ENCODE results near the gene RUSF1. TPM values are rescaled to one million over a fixed set of nuclear protein-coding genes. Genes with fewer than 3 reads are reported as not detected.
"Not testable (repeated sequence)": the region's sequence is repeated elsewhere in the genome, so short reads cannot be mapped to it uniquely, and the experiment has no call there.

RUSF1 gene
- 45.5 and 50.0 TPM in 2 replicates for total RNA-seq (ENCODE audit: low replicate concordance)

DNA sequence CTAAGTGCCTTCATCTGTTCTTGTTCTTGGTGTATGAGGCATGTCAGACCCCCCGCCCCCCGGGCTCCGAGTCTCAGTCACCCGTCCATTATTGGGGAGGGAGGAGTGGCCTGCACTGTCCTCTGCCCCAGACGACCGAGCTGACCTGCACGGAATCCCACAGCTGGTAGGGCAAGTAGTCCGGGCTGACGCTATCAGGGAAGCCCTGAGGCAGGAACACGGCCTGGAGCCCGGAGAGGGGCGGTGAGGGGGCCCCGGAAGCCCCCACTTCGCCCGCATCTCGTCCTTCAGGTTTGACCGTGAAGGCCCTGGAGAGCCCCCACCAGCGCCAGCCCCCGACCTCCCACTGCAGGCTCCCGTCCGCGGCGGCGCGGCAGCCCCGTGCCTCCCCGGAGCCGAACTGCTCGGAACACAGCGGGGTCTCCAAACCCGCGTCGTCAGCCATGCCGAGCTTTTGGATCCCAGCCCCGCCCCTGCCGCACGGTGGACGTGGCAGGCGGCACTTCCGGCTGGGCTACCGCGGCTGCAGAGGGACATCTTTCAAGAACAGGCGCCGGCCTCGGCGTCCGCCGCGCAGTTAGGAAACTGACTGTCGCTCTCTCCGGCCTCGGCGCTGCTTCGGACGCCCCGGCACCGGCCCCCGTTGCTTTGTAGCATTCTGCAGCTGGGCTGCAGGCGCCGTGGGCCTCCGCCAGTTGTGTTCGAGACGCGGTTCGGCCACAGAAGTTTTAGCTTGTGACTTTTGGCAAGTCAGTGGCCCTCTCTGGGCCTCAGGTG lies at the start of gene RUSF1:
RUSF1 (minus strand) TSS at position 463 of the 777 bp plus-strand sequence; CDS start at position 445, 18 bp downstream.
- peak within 1 kb of the TSS; percentile 94 for H3K4me3 ChIP-seq (ENCODE audit: low read depth, low read length)
- DNase-seq (ENCODE audit: low read depth), result peak; percentile 85
- TF ChIP-seq, protein P1, sequence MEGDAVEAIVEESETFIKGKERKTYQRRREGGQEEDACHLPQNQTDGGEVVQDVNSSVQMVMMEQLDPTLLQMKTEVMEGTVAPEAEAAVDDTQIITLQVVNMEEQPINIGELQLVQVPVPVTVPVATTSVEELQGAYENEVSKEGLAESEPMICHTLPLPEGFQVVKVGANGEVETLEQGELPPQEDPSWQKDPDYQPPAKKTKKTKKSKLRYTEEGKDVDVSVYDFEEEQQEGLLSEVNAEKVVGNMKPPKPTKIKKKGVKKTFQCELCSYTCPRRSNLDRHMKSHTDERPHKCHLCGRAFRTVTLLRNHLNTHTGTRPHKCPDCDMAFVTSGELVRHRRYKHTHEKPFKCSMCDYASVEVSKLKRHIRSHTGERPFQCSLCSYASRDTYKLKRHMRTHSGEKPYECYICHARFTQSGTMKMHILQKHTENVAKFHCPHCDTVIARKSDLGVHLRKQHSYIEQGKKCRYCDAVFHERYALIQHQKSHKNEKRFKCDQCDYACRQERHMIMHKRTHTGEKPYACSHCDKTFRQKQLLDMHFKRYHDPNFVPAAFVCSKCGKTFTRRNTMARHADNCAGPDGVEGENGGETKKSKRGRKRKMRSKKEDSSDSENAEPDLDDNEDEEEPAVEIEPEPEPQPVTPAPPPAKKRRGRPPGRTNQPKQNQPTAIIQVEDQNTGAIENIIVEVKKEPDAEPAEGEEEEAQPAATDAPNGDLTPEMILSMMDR (IDR thresholded peaks at IDR 0.05; ENCODE audit: insufficient read depth, low read length), result no peak

GRCh38 chr16:31542763-31543162 lies 34.6 kb upstream of the RUSF1 start:
- TF ChIP-seq, protein P1 (IDR thresholded peaks at IDR 0.05; ENCODE audit: insufficient read depth, low read length), result no peak
- no peak overlapping the region for H3K4me3 ChIP-seq (ENCODE audit: low read depth, low read length)
- no peak for DNase-seq (ENCODE audit: low read depth)

DNA sequence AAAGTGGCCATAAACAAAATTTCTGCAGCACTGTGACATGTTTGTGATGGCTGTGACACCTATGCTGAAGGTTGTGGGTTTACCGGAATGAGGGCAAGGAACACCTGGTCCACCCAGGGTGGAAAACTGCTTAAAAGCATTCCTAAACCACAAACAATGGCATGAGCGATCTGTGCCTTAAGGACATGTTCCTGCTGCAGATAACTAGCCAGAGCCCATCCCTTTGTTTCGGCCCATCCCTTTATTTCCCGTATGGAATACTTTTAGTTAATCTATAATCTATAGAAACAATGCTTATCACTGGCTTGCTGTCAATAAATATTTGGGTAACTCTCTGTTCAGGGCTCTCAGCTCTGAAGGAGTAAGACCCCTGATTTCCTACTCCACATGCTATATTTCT lies 31.6 kb upstream of the RUSF1 start:
- not testable (repeated sequence) for H3K4me3 ChIP-seq (ENCODE audit: low read depth, low read length); DNase-seq (ENCODE audit: low read depth)

DNA sequence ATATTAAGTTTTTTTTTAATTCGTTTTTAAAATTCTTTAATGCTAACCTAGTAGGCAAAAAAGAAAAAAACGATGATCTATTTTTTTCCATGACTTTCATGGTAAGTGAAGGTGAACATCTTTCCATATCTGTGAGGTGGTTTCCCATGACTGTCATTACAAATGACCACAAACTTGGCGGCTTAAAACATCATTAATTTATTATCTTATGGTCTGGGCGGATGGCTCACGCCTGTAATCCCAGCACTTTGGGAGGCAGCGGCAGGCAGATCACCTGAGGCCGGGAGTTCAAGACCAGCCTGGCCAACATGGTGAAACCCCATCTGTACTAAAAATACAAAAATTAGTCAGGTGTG lies 30.0 kb upstream of the RUSF1 start:
- not testable (repeated sequence) for H3K4me3 ChIP-seq (ENCODE audit: low read depth, low read length); DNase-seq (ENCODE audit: low read depth)

DNA sequence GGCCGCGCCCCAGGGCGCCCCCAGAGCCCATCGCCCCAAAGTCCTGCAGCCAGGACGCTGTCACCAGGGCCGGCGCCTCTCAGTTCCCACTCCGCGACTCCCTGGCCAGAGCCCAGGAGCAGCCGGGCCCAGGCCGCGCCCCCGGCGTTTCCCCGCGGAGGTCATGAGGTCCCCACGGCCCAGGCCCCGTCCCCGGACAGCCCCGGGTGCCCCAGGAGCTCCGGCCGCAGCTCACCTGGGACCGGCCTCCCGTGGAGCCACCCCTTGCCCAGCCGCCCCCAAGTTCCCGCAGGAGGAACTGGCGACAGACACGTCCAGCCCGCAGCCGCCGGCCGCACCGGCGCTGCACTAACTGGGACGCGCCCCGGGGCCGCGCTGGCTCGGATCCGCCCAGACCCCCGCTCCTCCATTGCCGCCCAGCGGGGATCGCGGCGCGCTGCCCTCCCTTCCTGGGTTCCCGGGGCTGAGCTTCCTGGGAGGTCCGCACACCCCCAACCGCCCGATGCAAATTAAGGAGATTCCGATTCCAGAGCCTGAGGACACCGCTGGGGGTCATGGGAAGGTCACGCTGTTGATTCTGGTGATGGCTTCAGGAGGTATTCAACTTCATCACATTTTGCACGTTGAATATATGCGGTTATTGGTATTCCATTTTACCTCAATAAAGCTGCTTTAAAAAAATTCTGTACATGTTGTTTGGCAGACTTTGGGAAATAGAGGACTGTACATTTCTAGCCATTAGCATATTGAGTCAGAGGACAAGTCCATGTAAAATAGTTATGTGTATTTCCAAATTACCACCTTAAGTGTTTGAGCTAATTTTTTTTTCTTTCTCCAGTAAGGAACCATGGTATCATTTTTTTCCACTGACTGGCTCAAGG lies 29.4 kb upstream of the RUSF1 start:
- no peak for DNase-seq (ENCODE audit: low read depth)
- TF ChIP-seq, protein P1 (IDR thresholded peaks at IDR 0.05; ENCODE audit: insufficient read depth, low read length), result no peak
- no peak overlapping the region for H3K4me3 ChIP-seq (ENCODE audit: low read depth, low read length)

DNA sequence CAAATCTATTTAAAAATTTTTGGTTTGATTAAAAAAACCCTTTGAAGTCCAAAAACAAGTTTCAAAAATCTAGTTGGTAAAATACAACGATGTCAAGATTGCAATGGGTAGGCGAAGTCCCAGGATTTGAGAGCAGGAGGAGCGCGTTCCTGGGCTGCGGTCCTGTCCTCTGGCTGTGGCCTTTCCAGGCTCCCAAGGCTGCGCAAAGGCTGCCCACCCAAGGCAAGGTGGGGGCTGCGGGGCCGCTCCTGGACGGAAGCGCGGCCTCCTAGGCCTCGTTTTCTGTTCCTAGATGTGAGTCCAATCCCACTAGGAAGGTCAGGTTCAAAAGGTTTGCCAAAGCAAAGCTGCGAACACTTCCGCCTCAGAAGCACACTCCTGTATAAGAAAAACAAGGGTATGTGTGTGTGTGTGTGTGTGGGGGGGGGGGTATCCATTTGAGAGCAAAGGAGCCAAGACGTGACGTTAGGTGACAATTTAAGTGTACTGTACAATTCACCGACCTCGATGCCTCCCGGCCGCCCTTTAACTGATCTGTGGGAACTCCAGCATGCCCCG lies 28.7 kb upstream of the RUSF1 start:
- no peak for DNase-seq (ENCODE audit: low read depth)
- TF ChIP-seq, protein P1 (IDR thresholded peaks at IDR 0.05; ENCODE audit: insufficient read depth, low read length), result no peak
- H3K4me3 ChIP-seq (ENCODE audit: low read depth, low read length), result no peak overlapping the region

GRCh38 chr16:31535737-31536136 lies 27.5 kb upstream of the RUSF1 start:
- no peak for DNase-seq (ENCODE audit: low read depth)
- TF ChIP-seq, protein P1 (IDR thresholded peaks at IDR 0.05; ENCODE audit: insufficient read depth, low read length), result no peak
- no peak overlapping the region for H3K4me3 ChIP-seq (ENCODE audit: low read depth, low read length)
